ENCODE measurements around the gene OLFM2.
A peak's percentile ranks its signal among the peaks of the same experiment; 100 is the strongest.

Gene OLFM2

DNA sequence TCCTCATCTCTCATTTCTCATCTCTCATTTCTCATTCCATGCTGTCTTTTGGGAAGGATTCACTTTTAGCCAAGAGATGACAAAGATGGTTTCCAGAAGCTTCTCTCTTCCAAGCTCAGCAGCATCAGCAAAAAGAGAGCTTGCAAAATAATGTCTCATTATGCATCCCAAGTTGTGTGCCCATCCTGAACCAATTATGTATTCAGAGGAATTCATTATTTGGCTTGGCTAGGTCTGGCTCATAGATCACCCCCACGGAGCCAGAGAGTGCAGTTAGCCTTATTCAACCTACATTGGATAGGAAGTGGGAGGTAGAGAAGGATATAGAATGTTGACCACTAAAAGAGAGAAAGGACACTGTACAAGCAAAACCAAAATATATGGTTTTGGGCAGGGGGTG is 5.4 kb upstream of the OLFM2 start:
- Histone ChIP-seq H3K4me3 (ENCODE audit: low read depth, low read length) (no peak overlapping the region), H3K27ac (ENCODE audit: low read depth, low read length) (no peak overlapping the region), H3K27me3 (ENCODE audit: control insufficient read depth, insufficient read depth, low read length) (no peaks in the 10 kb centered on the region), H3K4me1 (ENCODE audit: control insufficient read depth, insufficient read depth, low read length) (peaks cover 7% of the 10 kb centered on the region; the same call in 1 of the 2 replicates), H3K36me3 (ENCODE audit: control insufficient read depth, insufficient read depth, low read length) (no peaks in the 10 kb centered on the region), H3K9me3 (ENCODE audit: control insufficient read depth, insufficient read depth, low read length) (peaks cover 7% of the 10 kb centered on the region; the same call in 1 of the 2 replicates), H3K9ac (ENCODE audit: low read depth, low read length) (no peak overlapping the region)

DNA sequence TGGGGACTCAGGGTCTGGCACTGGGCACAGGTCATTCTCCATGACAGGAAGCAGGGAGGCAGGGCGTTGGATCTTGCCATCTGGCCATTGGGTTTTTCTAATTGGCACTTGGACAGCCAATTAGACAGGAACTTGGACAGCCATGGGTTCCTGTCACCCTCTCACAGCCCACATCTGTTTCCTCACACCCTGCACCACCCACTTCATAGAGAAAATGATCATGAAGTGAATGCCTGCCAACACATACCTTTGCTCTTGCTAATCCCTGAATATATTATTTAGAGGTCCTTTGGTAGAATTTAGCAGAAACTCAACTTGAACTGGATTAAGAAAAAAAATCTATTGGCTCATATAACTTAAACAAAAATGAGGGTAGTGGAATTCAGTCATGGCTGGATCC is 4.9 kb upstream of the OLFM2 start:
- Histone ChIP-seq H3K4me3 (ENCODE audit: low read depth, low read length) (no peak overlapping the region), H3K9ac (ENCODE audit: low read depth, low read length) (no peak overlapping the region), H3K9me3 (ENCODE audit: control insufficient read depth, insufficient read depth, low read length) (peaks cover 7% of the 10 kb centered on the region; the same call in 1 of the 2 replicates), H3K27me3 (ENCODE audit: control insufficient read depth, insufficient read depth, low read length) (no peaks in the 10 kb centered on the region), H3K27ac (ENCODE audit: low read depth, low read length) (no peak overlapping the region), H3K36me3 (ENCODE audit: control insufficient read depth, insufficient read depth, low read length) (no peaks in the 10 kb centered on the region), H3K4me1 (ENCODE audit: control insufficient read depth, insufficient read depth, low read length) (peaks cover 7% of the 10 kb centered on the region; the same call in 1 of the 2 replicates)

DNA sequence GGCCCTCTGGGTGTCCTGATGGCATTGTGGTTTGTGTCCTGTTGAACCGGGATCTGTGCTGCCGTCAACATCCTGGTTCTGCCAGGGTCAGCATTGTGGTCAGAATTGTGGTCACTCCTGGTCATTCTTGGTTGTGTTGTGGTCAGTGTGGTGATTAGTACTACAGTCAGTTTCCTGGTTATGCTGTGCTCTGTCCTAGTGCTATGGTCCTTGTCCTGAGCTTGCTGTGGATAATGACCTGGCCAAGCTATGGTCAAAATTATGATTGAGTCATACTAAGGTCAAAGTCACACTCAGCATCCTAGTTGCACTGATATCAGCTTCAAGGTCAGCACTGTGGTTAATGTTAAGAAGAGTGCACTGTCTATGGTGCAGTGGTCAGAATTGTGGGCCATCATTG is 4.5 kb upstream of the OLFM2 start:
- H3K36me3 ChIP-seq (ENCODE audit: control insufficient read depth, insufficient read depth, low read length): no peaks in the 10 kb centered on the region
- H3K9me3 ChIP-seq (ENCODE audit: control insufficient read depth, insufficient read depth, low read length): peaks cover 7% of the 10 kb centered on the region; the same call in 1 of the 2 replicates
- no peak overlapping the region for H3K27ac ChIP-seq (ENCODE audit: low read depth, low read length)
- H3K4me1 ChIP-seq (ENCODE audit: control insufficient read depth, insufficient read depth, low read length): peaks cover 6% of the 10 kb centered on the region; the same call in 1 of the 2 replicates
- no peak overlapping the region for H3K4me3 ChIP-seq (ENCODE audit: low read depth, low read length)
- H3K27me3 ChIP-seq (ENCODE audit: control insufficient read depth, insufficient read depth, low read length): no peaks in the 10 kb centered on the region
- no peak overlapping the region for H3K9ac ChIP-seq (ENCODE audit: low read depth, low read length)

DNA sequence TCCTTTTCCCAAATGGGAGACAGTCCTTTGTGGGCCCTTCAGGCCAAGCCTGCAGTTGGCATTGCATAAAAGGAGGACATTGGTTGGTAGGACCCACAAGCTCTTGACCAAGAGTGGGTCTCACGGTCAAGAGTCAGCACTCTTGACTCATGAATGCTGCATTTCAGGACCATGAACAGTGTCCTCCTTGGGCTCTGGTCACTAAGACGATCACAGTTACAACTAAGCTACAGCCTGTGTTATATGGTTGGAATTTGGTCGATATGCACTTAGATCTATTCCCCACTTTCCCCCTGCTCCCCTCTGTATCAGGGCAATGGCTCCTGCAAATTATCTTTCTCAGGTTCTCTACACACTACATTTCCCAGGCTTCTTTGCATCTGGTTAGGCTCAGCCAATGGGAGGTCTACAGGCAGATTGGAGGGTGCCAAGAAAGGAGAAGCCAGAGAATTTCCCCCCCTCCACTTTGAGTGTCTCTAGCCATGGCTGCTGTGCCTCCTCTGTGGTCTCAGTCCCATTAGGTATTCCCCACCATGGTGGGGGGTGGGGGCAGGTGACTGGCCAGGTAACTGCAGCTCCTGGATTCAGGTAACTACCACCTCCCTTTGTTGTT is 3.1 kb upstream of the OLFM2 start:
- Histone ChIP-seq H3K4me1 (ENCODE audit: control insufficient read depth, insufficient read depth, low read length) (peaks cover 7% of the 10 kb centered on the region), H3K9me3 (ENCODE audit: control insufficient read depth, insufficient read depth, low read length) (peaks cover 7% of the 10 kb centered on the region; the same call in 1 of the 2 replicates), H3K27me3 (ENCODE audit: control insufficient read depth, insufficient read depth, low read length) (no peaks in the 10 kb centered on the region), H3K9ac (ENCODE audit: low read depth, low read length) (no peak overlapping the region), H3K36me3 (ENCODE audit: control insufficient read depth, insufficient read depth, low read length) (no peaks in the 10 kb centered on the region), H3K27ac (ENCODE audit: low read depth, low read length) (no peak overlapping the region), H3K4me3 (ENCODE audit: low read depth, low read length) (no peak overlapping the region)

DNA sequence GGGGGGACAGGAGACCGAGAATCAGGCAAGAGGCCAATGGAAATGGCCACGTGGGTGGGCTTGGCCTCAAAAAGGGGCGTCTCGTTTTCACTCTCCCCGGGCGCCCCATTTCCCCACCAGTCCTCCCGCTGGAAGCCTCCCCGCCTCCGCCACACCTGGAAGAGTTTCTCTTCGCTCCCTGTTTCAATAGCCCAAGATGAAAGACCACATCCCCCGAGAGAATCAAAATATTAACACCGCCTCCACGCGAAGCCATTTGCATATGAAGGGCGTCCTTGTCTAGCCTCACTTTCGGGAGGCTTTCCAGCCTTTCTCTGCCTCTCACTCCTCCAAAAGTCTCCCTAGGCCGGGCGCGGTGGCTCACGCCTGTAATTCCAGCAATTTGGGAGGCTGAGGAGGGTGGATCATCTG is 691 bp upstream of the OLFM2 start:
- Histone ChIP-seq H3K27ac (ENCODE audit: low read depth, low read length) (peak overlapping the region; percentile 56), H3K4me1 (ENCODE audit: control insufficient read depth, insufficient read depth, low read length) (peaks cover 9% of the 10 kb centered on the region), H3K27me3 (ENCODE audit: control insufficient read depth, insufficient read depth, low read length) (no peaks in the 10 kb centered on the region), H3K36me3 (ENCODE audit: control insufficient read depth, insufficient read depth, low read length) (no peaks in the 10 kb centered on the region), H3K9ac (ENCODE audit: low read depth, low read length) (peak overlapping the region; percentile 55; the same call in 1 of the 2 replicates), H3K4me3 (ENCODE audit: low read depth, low read length) (peak overlapping the region; percentile 68), H3K9me3 (ENCODE audit: control insufficient read depth, insufficient read depth, low read length) (peaks cover 2% of the 10 kb centered on the region; the same call in 1 of the 2 replicates)

DNA sequence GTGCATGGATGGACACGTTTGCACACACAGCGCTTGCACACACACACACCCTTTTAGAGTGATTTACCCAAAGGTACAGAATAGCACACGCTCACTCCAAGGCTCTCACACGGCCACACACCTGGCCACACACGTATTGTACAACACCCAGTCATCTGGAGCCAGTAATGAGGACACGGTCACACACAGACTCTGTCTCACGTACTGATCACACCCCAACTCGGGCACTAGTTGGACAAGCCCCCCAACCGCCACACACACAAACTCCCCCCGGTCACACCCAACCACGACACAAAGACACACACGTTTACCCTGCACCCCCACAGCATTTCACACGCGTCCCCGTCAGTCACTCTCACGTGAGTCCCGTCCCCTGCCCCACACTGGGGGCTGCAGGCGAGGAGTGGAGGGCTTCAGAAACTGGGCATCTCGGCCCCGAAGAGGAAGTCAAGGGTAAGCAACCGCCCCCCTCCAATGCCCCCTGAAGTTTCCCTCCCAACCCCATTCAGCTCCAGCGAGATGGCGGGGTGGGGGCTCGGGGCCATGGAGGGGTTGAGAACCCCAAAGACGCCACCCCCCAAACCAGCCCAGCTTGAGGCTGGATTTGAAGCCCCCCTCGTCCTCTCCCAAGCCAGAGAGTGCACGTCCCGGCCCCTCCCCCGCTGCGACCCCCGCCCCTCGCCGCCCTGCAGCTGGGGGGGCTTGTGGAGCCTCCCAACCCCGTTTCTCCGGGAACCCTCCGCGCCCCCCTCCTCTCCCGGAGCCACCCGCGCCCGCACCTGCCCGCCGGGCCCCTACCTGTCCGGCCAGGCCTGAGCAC is 599 bp downstream of the OLFM2 start:
- Histone ChIP-seq H3K4me3 (ENCODE audit: low read depth, low read length) (peak overlapping the region; percentile 96), H3K27ac (ENCODE audit: low read depth, low read length) (peak overlapping the region; percentile 11), H3K27me3 (ENCODE audit: control insufficient read depth, insufficient read depth, low read length) (no peaks in the 10 kb centered on the region), H3K9ac (ENCODE audit: low read depth, low read length) (peak overlapping the region; percentile 37), H3K36me3 (ENCODE audit: control insufficient read depth, insufficient read depth, low read length) (no peaks in the 10 kb centered on the region), H3K9me3 (ENCODE audit: control insufficient read depth, insufficient read depth, low read length) (no peaks in the 10 kb centered on the region), H3K4me1 (ENCODE audit: control insufficient read depth, insufficient read depth, low read length) (peaks cover 9% of the 10 kb centered on the region)

DNA sequence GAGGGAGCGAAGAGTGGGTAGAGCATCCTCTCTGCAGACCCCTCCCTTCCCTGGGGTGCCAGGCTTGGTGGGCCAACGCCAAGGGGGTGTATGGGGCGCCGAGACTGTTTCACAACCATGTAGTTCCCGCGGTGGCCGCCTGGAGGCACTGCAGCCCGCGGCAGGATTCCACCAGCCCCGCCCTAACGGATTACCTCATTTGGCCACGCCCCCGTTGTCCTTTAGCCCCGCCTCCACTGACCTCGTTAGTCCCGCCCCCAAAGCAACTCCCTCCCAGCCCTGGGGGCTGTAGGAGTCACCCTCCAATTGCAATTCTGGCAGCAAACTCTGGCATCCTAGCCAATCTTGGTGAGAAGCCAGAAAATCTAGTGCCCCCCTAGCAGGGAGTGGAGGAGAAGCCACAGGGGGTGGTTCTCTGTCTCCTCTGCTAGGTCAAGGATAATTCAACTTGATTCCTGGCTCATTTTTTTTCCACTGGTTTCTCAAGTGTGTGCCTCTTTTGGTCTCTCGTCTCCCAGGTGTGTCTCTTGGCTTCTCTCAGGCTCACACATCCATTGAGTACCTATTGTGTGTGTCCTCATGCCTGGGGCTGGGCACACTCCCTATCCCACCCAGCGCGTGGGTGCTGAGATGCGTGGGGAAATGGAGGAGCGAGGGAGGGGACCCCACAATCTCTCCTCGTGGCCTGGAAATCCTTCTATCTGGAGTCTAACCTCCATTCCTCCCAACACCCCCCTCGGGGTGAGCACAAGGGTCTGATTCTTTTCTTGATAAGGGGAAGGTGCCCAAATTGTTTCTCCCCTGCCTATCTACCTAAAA is 2.0 kb downstream of the OLFM2 start:
- H3K9me3 ChIP-seq (ENCODE audit: control insufficient read depth, insufficient read depth, low read length): no peaks in the 10 kb centered on the region

DNA sequence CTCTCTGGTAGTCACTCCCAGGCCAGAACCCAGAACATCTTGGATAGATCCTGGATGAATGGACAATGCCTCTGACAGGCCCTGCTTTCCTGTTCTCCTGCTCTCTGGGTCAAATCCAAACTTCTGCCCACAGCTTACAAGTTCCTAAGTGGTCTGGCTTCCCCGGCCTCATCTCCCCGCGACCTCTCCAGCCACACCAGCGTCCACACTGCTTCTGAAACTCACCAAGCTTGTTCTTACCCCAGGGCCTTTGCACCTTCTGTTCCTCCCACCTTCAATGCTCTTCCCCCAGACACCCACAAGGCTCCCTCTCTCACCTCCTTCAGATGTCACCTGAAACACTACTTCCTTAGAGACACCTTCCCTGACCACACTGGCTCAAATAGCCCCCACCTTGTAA is 3.5 kb downstream of the OLFM2 start:
- Histone ChIP-seq H3K9me3 (ENCODE audit: control insufficient read depth, insufficient read depth, low read length) (no peaks in the 10 kb centered on the region), H3K4me1 (ENCODE audit: control insufficient read depth, insufficient read depth, low read length) (peaks cover 9% of the 10 kb centered on the region)

More for the DNA sequence above, 2.0 kb downstream of the OLFM2 start:
- Histone ChIP-seq H3K9ac (ENCODE audit: low read depth, low read length) (no peak overlapping the region), H3K4me3 (ENCODE audit: low read depth, low read length) (peak overlapping the region; percentile 96), H3K27ac (ENCODE audit: low read depth, low read length) (no peak overlapping the region), H3K27me3 (ENCODE audit: control insufficient read depth, insufficient read depth, low read length) (no peaks in the 10 kb centered on the region), H3K4me1 (ENCODE audit: control insufficient read depth, insufficient read depth, low read length) (peaks cover 9% of the 10 kb centered on the region), H3K36me3 (ENCODE audit: control insufficient read depth, insufficient read depth, low read length) (0 out of 2 replicates have a peak, but pooled peaks cover 3% of the 10 kb centered on the region)

DNA sequence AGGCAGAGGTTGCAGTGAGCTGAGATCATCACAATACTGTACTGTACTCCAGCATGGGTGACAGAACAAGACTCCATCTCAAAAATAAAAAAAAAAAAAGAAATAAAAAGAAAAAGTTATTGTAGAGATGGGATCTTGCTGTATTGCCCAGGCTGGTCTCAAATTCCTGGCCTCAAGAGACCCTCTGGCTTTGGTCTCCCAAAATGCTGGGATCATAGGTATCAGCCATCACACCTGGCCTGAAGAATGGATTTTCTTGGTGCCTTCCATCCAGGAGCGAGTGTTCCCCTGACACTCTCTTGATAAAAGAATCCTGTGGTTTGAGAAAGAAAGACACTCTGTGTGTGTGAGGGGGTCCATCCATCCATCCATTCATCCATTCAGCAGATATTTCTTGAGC is 4.7 kb downstream of the OLFM2 start:
- Histone ChIP-seq H3K36me3 (ENCODE audit: control insufficient read depth, insufficient read depth, low read length) (peaks cover 13% of the 10 kb centered on the region), H3K4me1 (ENCODE audit: control insufficient read depth, insufficient read depth, low read length) (peaks cover 9% of the 10 kb centered on the region), H3K27ac (ENCODE audit: low read depth, low read length) (no peak overlapping the region), H3K9ac (ENCODE audit: low read depth, low read length) (no peak overlapping the region), H3K4me3 (ENCODE audit: low read depth, low read length) (no peak overlapping the region), H3K27me3 (ENCODE audit: control insufficient read depth, insufficient read depth, low read length) (no peaks in the 10 kb centered on the region), H3K9me3 (ENCODE audit: control insufficient read depth, insufficient read depth, low read length) (no peaks in the 10 kb centered on the region)

More for the DNA sequence above, 3.5 kb downstream of the OLFM2 start:
- H3K4me3 ChIP-seq (ENCODE audit: low read depth, low read length): no peak overlapping the region
- H3K36me3 ChIP-seq (ENCODE audit: control insufficient read depth, insufficient read depth, low read length): peaks cover 8% of the 10 kb centered on the region; the same call in 1 of the 2 replicates
- H3K27ac ChIP-seq (ENCODE audit: low read depth, low read length): no peak overlapping the region
- H3K9ac ChIP-seq (ENCODE audit: low read depth, low read length): no peak overlapping the region
- no peaks in the 10 kb centered on the region for H3K27me3 ChIP-seq (ENCODE audit: control insufficient read depth, insufficient read depth, low read length)

DNA sequence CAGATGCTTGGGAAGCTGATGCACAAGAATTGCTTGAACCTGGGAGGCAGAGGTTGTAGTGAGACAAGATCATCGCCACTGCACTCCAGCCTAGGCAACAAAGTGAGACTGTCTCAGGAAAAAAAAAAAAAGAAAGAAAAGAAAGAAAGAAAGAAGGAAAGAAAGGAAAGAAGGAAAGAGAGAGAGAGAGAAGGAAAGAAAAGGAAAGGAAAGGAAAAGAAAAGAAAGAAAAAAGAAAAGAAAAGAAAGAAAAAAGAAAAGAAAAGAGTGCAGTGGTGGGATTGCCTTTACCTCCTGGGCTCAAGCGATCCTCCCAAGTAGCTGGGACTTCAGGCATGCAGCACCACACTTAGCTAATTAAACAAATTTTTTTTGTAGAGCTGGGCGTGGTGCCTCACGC is 12.9 kb downstream of the OLFM2 start:
- Histone ChIP-seq H3K9me3 (ENCODE audit: control insufficient read depth, insufficient read depth, low read length) (no peaks in the 10 kb centered on the region), H3K27ac (ENCODE audit: low read depth, low read length) (no peak overlapping the region), H3K4me3 (ENCODE audit: low read depth, low read length) (no peak overlapping the region), H3K27me3 (ENCODE audit: control insufficient read depth, insufficient read depth, low read length) (no peaks in the 10 kb centered on the region), H3K4me1 (ENCODE audit: control insufficient read depth, insufficient read depth, low read length) (no peaks in the 10 kb centered on the region), H3K36me3 (ENCODE audit: control insufficient read depth, insufficient read depth, low read length) (peaks cover 10% of the 10 kb centered on the region), H3K9ac (ENCODE audit: low read depth, low read length) (no peak overlapping the region)
